Tibial nerve (tissue), 4 donors: Measurements from ENCODE around the gene TGM3.
"Not testable (repeated sequence)": the region's sequence is repeated elsewhere in the genome, so short reads cannot be mapped to it uniquely, and the experiment has no call there.

Source experiments
- EP300 ChIP-seq, 2 donors: sonication (generic); formaldehyde crosslinking; IDR thresholded peaks; one replicate each; pipeline ENCODE4 v1.6.1; 2017; ENCODE audit warnings: antibody characterized with exemption in 2 of 2, mild to moderate bottlenecking in 1 of 2
- POLR2A ChIP-seq, 2 donors: fragments of 450-650 bp; IDR thresholded peaks; one replicate each; pipeline ENCODE4 v1.6.1; 2017; ENCODE audit warnings: antibody characterized with exemption in 2 of 2, mild to moderate bottlenecking in 2 of 2, moderate library complexity in 2 of 2
- TF ChIP-seq, protein P1 (sequence below), 5 experiments: fragments of 200-600 bp in 3 of 5; fragments of 450-650 bp in 2 of 5; sonication (generic) in 3 of 5; IDR thresholded peaks; one replicate each; pipeline ENCODE4 v1.5.1; 2016 to 2019; ENCODE audit warnings: antibody characterized with exemption in 5 of 5, mild to moderate bottlenecking in 3 of 5, moderate library complexity in 2 of 5

DNA sequence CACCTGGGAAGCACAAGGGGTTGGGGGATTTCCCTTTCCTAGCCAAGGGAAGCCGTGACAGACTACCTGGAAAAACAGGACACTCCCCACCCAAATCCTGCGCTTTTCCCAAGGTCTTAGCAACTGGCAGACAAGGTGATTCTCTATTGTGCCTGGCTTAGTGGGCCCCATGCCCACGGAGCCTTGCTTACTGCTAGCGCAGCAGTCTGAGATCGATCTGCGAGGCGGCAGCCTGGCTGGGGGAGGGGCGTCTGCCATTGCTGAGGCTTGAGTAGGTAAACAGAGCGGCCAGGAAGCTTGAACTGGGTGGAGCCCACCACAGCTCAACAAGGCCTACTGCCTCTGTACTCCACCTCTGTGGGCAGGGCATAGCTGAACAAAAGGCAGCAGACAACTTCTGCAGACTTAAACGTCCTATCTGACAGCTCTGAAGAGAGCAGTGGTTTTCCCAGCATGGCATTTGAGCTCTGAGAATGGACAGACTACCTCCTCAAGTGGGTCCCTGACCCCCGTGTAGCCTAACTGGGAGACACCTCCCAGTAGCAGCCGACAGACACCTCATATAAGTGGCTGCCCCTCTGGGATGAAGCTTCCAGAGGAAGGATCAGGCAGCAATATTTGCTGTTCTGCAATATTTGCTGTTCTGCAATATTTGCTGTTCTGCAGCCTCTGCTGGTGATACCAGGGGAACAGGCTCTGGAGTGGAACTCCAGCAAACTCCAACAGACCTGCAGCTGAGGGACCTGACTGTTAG, 31.0 kb upstream of the TGM3 start:
- TF ChIP-seq, protein P1, sequence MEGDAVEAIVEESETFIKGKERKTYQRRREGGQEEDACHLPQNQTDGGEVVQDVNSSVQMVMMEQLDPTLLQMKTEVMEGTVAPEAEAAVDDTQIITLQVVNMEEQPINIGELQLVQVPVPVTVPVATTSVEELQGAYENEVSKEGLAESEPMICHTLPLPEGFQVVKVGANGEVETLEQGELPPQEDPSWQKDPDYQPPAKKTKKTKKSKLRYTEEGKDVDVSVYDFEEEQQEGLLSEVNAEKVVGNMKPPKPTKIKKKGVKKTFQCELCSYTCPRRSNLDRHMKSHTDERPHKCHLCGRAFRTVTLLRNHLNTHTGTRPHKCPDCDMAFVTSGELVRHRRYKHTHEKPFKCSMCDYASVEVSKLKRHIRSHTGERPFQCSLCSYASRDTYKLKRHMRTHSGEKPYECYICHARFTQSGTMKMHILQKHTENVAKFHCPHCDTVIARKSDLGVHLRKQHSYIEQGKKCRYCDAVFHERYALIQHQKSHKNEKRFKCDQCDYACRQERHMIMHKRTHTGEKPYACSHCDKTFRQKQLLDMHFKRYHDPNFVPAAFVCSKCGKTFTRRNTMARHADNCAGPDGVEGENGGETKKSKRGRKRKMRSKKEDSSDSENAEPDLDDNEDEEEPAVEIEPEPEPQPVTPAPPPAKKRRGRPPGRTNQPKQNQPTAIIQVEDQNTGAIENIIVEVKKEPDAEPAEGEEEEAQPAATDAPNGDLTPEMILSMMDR (IDR thresholded peaks at IDR 0.05), result not testable (repeated sequence)
- not testable (repeated sequence) for TF ChIP-seq POLR2A, EP300 (IDR thresholded peaks at IDR 0.05)
